CD4-positive, alpha-beta T cell treated with Interleukin-17A for 1 hour (primary cell): ENCODE measurements around the gene NPAS2.

Experiments
- DNase-seq: peaks from one replicate; pipeline ENCODE4 v3.0.0-alpha.2; 2020

Gene NPAS2

DNA sequence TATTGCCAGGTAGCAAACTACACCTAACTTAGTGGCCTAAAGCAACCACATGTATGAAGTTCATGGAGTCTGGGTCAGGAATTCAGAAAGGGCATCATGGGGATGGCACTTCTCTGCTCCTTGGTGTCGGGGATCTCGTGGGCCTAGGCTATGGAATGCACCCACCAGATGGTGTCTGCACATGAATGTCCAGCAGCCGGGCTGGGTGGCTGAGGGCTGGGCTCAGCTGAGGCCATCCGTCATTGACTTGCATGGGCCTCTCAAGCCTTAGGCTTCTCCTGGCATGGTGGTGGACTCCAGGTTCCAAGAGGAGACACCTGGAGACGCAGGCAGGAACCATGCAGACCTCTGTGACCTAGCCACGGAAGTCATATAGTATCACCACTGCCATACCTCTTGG, 156.1 kb downstream of the NPAS2 start:
- no peak for DNase-seq

DNA sequence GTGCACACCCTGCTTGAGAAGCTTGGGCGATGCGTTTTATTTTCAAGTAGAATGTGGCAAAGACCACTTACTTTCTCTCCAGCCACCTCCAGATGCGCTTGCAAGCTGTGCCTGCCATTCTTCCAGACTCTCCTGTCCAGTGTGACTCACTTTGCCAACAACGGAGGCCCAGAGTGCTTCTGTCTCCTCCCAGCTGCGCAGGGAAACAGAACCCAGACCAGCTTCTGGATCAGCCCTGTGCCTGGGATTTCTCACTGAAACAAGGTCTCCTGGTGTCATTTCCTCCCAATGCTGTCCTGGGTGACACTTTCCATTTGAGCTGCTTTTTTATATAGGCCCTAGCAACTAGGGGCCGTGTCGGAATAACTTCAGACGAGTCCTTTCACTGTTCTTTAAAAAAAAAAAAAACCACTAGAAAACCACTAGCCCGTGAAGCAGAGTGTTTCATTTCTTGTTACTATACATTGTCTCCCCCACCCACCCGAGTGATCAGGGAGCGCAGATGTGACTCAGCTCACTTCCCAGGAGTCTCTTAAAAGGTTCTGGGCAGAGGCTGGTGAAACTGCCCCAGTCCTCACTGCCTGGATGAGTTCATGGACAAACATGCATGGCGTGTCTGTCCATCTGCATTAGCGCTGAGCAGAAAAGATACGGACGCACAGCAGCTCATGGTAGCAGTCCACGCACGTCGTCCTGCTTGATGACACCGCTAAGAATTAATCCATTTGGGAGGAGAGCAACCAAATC, 156.9 kb downstream of the NPAS2 start:
- no peak for DNase-seq

DNA sequence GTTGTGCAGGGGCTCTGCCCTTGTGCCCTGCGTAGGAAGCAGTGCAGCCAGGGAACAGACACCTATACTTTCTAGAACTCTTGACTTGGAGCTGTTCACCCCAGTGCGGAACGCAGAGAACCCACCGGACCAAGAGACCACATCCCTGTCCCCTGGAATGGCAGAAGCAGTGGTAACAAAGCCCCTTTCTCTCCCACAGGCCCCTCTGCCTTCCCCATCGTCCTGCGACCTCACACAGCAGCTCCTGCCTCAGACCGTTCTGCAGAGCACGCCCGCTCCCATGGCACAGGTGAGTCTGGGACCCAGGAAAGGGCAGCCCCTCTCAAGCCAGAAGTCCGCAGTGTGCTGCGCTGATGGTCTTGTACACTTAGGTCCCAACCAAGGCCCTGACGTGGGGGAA, 157.6 kb downstream of the NPAS2 start:
- DNase-seq = no peak

DNA sequence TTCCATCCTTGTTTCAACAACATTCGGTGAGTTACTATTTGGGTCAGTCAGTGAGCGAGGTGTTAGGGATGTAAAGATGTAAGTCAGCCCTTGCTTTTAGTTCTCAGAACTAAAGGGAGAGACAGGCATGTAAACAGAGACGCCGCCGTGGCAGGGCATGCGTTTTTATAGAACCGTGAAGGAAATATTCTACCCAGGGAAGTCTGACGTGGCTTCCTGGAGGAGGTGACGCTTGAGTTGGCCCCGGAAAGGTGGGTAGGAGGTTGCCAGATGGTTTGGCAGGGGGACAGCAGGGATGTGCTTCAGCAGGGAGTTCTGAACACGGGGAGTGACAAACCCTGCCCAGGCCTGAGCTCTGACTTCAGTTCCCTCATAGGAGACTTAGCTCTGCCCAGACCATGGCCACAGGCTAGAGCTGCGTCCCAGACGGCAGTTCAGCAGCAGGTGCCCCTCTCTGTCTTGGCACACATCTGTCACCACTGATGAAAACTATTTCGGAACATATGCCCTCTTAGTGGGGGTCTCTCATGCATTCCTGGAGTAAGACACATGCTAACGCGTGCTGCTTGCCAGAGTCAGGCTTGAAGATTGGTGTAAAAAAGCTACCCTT, 158.7 kb downstream of the NPAS2 start:
- no peak for DNase-seq

DNA sequence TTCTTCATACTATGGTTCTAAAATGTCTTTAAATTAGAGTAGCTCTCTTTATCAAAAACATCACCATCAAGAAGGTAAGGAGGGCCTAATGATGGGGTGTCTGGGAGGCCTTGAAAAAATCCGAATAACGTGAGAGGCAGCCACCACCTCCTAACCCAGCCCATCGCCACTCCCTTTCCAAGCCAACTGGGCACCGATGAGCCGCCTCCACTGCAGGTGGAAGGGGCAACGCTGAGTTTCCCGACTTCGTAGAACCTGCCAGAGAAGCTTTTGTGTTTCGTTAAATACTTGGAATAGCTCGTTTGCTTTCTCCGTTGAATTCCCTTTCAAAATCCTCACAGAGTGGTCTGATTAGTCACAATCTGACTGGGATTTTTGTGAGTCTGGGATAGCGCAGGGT, 160.1 kb downstream of the NPAS2 start:
- no peak for DNase-seq

DNA sequence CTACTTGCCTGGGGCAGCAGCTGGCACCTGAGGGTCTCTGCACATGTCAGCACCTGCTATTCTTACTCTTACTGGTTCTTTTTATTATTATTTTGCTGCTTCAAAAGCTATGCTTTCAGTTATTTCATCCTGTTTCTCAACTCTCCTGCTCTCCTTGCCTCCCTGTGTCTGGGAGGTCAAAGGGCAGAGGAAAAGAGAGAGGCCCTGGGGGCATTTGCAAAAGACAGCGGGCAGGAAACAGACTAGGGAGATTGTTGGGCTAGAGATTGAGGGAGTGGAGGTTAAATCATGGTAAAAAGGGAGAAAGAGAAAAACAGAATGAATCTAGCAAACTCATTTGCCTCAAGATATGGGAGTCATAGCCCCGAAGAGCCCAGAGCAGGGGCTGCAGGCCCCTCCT, 161.1 kb downstream of the NPAS2 start:
- DNase-seq = no peak

DNA sequence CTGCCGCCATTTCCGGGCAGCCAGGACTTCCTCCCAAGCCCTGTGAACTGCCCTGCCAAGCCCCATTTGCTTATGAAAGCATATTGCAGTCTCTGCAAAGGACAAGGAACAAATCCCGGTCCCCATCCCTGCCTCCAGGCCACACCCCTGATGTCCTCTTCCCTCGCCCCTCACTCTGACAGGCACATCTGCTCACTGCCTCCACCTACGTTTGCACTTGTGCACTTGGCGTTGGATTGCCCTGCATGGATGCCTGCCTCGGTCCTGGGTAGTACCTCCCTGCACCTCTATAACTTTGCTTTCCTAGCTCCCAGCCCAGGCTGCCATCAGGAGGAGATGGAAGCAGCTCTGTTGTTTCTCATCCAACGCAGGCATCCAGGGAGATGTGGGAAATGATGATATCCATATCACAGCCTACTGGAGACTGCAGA, 162.5 kb downstream of the NPAS2 start:
- DNase-seq = no peak

DNA sequence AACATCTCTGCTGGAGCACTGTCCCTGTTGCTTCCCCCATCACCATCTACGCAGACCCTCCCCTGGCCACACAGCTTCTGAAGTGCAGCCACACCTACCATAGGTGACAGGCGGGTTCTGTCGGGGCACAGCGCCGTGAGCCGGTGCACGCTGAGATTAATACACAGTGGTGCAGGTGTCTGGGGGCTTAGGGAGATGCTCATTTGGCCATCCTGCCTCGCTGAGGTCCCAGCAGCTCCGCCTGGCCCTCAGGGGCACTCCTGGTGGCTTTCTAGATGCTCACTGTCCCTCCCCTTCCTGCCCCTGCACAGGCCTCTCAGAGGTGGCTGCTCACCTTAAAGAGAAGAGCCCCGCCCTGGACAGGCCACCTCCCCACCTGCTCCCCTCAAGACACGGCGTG, 163.3 kb downstream of the NPAS2 start:
- DNase-seq = no peak

DNA sequence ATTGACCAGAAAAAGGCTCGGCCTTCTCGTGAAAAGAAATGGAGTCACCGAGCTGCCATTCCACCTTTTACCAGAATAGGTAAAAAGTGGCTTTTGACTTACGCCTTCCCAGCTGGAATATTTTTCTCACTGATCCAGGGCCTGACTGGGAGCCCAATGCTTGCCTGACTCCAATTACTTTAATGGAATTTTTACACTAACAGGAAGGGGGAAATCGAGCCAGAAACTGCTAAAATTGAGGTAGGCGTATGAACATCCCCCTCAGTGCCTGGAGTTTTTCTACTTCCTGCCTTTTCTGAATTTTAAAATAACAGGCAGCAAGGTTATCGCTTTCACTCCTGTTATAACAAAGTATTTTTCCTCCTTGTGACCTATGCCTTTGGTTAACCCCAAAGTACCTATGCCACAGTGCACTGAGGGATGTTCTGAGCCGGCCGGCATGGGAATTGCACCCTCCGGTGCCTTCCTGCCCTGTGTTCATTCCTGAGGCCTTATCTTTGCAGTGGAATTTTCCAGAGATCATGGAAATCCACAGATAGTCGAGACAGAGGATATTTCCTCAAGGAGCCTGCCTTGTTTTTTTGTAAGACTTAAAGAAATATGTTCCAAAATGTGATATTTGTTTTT, 163.9 kb downstream of the NPAS2 start:
- no peak for DNase-seq

DNA sequence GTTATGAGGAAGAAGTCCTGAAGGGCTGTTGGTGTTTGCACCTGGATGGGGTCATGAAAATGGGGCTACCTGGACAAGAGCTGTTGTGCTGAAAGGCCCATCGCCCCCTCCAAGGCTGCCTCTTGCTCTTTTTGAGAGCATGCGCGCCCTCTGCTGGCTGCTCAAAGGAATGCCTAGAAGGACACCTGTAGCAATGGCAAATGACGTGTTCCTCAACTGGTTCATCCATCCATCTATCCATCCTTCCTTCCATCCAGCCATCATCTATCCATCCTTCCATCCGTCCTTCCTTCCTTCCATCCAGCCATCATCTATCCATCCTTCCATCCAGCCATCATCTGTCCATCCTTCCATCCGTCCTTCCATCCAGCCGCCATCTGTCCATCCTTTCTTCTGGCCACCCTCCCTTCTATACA, 165.0 kb downstream of the NPAS2 start:
- DNase-seq = peak; percentile 77

DNA sequence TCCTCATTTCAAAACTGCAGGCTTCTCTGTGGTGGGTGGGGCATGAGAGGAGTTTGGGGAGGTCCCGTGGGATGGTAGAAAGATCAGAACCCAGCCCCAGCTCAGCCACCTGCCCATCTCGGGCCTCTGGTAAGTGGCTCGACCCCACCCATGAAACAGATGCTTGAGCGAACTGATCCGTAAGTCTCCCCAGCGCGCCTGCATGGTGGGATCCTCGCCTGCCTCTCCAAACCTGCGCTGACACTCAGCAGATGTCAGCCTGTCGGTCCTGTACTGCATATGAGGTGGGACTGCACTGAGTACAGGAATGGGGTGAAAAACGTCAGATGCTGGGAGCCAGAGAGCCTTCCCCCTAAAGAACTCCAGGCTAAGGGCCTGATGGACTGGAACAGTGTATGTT, 166.2 kb downstream of the NPAS2 start:
- DNase-seq = no peak

DNA sequence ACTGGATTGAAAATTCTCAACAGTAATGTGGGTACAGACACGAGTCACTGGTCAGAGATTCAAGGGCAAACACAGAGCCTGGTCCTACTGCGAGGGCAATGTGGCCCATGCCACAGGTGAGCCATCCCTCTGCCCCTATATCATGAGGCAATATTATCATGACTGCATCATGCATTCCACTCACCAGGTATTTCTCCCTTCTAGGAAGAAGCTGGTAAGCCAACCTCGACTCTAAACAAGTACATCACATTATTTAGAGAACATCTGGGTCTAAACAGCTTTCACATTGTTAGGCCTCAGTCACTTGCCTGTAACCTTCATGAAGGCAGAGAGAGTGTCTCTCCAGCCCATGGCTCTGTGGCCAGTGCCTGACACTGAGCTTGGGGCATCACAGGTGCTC, 167.6 kb downstream of the NPAS2 start:
- DNase-seq = no peak

DNA sequence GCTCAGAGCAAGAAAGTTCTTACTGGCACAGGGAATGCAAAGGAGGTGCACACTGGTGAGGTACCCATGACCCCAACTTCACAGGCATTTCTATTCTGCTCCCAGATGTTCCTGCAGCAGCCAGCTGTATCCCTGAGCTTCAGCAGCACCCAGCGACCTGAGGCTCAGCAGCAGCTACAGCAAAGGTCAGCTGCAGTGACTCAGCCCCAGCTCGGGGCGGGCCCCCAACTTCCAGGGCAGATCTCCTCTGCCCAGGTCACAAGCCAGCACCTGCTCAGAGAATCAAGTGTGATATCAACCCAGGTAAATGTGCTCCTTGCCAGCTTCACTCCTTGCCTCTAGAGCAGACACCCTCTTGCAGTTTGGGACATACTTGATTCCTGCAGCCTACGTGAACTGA, 168.0 kb downstream of the NPAS2 start:
- no peak for DNase-seq

DNA sequence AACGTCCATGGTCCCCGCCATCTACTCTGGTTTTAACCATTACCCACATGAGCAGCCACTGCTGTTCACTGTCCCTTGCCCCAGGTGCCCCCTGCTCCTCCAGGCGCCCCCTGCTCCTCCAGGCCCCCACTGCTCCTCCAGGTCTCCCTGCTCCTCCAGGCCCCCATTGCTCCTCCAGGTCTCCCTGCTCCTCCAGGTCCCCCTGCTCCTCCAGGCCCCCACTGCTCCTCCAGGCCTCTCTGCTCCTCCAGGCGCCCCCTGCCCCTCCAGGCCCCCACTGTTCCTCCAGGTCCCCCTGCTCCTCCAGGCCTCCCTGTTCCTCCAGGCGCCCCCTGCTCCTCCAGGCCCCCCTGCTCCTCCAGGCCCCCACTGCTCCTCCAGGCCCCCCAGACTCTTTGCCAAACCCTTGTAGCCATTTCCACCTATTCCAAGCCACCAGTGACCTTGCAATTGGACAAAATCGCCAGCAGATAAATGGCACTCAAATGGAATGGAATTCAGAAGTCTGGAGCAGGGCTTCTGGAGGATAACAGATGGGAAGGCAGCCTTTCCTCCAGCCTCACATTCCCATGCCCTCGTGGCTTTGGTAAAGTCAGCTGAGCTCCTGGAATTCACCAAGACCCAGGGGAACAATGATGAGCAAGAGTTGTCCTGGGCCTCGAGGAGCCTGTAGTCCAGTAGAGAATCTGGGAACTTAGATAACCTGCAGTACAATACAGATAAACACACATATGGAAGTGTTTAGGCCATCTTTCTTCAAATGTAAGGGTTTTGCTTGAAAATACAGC, 168.9 kb downstream of the NPAS2 start:
- no peak for DNase-seq

DNA sequence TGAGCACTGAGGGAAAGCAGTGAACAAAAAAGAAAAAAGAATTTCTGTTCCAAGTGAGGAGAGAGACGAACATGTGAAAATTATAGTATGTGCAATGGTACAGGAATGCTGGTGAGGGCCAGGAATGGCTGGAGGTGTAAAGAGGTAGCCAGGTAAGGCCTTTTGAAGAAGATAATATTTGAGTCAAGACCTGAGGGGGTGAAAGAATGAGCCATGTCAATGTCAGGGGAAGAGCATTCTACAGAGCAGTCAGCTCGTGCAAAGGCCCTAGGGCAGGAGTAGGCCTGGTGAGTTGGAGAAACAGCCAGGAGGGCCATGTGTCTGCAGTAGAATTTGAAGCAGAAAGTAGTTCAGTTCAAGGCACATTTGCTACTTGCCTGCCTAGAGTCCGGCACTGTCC, 169.7 kb downstream of the NPAS2 start:
- no peak for DNase-seq

DNA sequence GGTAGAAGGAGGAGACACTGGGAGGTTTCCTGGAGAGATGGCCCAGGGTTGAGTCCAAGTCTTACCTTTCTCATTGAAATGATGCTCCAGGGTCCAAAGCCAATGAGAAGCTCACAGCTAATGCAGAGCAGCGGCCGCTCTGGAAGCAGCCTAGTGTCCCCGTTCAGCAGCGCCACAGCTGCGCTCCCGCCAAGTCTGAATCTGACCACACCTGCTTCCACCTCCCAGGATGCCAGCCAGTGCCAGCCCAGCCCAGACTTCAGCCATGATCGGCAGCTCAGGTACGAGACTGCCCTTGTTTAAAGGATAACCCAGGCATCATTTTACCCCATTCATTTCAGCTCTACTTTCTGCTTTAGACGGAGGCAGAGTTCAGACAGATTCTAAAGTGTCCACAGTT, 170.2 kb downstream of the NPAS2 start:
- DNase-seq = no peak

DNA sequence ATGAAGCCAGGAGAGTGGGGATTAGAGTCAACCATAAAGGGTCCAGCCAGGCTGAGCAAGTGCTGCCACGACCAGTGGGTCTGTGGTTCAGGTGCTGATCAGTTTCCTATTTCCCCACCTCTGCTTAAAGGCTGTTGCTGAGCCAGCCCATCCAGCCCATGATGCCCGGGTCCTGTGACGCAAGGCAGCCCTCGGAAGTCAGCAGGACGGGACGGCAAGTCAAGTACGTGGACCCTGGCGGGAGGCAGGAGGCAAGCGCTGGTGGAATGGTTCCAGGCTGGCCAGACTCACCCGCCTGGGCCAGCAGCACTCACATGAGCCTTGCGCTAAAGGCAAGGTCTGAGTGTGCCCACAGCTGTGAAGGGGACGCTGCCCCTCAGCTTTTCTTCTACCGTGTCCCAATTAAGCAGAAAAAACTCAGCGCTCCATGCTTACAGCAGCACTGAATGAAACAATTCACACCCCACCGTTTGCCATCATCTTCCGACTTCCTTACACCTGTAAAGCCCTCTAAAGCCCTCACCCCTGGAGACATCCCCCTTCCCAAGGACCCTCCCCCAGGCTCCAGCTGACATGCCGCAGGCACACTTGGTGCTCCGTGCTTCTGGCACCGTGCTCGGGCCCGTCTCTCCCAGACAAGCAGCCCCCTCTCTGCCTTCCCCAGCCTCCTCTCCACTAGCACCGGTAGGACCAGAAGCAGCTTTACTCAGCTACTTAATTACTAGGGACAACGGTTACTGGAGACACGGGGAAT, 170.9 kb downstream of the NPAS2 start:
- DNase-seq = no peak

DNA sequence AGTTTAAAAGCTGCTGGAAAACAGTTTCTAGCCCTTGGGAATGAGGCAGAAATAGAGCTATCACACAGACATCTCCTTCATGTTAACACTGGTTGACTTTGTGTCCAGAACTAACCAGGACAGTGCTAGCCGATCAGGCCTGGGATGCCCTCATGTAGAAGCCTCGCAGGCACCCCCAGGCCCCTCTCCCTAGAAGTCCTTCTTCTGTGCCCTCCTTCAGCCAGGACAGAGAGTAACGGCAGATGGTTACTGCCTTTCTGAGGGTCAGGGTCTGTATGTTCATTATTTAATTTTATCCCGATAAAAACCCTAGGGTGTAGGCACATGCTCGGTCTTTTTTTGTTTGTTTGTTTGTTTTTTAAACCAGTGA, 171.4 kb downstream of the NPAS2 start:
- DNase-seq = no peak

DNA sequence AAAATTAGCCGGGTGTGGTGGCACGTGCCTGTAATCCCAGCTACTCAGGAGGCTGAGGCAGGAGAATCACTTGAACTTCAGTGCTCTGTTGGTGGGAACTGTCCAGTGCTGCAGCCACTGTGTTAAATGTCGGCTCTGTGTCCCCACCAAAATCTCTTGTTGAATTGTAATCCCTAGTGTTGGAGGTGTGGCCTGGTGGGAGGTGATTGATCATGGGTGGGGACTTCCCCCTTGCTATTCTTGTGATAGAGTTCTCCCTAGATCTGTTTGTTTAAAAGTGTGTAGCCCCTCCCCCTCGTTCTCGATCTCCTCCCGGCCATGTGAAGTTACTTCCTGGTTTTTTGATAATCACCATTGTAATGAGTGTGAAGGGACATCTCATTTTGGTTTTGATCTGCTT, 172.3 kb downstream of the NPAS2 start:
- DNase-seq = no peak

DNA sequence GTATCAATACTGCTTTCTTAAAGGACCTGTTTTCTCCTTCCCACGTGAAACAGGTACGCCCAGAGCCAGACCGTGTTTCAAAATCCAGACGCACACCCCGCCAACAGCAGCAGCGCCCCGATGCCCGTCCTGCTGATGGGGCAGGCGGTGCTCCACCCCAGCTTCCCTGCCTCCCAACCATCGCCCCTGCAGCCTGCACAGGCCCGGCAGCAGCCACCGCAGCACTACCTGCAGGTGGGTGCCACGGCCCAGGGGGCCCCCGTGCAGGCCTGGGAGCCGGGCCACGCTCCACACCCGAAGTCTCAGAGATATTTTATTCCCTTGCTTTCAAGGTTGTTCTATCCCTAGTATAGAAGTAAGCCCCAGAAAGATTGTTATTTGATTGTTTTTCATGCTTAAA, 173.4 kb downstream of the NPAS2 start:
- no peak for DNase-seq

DNA sequence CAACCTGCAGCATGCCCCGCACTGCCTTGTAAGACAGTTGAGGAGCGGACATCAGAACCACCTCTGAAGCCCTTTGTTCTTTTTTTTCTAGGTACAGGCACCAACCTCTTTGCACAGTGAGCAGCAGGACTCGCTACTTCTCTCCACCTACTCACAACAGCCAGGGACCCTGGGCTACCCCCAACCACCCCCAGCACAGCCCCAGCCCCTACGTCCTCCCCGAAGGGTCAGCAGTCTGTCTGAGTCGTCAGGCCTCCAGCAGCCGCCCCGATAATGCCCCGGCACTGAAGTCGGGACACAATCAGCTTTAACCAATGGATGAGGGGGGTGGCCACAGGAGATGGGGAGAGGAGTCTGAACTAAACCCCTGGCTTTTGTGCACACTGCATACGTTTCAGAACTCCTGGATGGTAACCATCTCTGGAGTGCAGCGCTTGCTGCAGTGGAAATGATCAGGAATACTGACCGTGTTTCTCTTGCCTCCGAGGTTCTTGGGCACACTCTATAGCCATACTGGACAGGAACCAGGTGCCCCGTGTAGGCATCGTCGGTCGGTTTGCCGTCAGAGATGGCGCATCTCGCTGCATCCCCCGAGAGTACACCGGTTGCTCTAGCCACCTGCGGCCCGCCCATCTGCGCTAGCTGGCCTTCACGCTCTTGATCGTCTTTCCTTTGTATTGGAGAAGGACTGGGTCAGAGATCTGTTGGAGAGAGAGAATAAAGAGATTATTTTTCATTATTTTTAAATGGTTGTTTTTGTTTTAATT, 175.6 kb downstream of the NPAS2 start:
- no peak for DNase-seq
